Inflammatory macrophage (primary cell): ENCODE results near the gene CADM2.
A peak's percentile ranks its signal among the peaks of the same experiment; 100 is the strongest.

ENCODE experiments used
- DNase-seq, 2 donors: peaks; one replicate each; pipeline ENCODE4 v3.0.0-alpha.2; 2020 to 2022

Gene CADM2

GRCh38 chr3:84985795-84986194 lies 27.0 kb downstream of the CADM2 start:
- no peak for DNase-seq

- DNase-seq: no peak
These were observed 29.1 kb downstream of the CADM2 start for GRCh38 chr3:84987706-84988504.

GRCh38 chr3:84989102-84989501 lies 30.3 kb downstream of the CADM2 start:
- no peak for DNase-seq

- DNase-seq: no peak
These were observed 32.7 kb downstream of the CADM2 start for GRCh38 chr3:84991422-84991900.

GRCh38 chr3:84993956-84994355 lies 35.2 kb downstream of the CADM2 start:
- DNase-seq: no peak

- DNase-seq: no peak
These were observed 39.8 kb downstream of the CADM2 start for GRCh38 chr3:84998545-84998944.

- no peak for DNase-seq
These were observed 44.7 kb downstream of the CADM2 start for GRCh38 chr3:85003479-85003878.

- DNase-seq: no peak
These were observed 45.4 kb downstream of the CADM2 start for GRCh38 chr3:85004147-85004546.

GRCh38 chr3:85005946-85006345 lies 47.2 kb downstream of the CADM2 start:
- DNase-seq: no peak

GRCh38 chr3:85007195-85008094 lies 48.7 kb downstream of the CADM2 start:
- peak in 1 of 2 donors; percentile 46 for DNase-seq

- no peak for DNase-seq
These were observed 62.0 kb downstream of the CADM2 start for GRCh38 chr3:85020828-85021227.

GRCh38 chr3:85030052-85030451 lies 71.3 kb downstream of the CADM2 start:
- no peak for DNase-seq

GRCh38 chr3:85037203-85037602 lies 78.4 kb downstream of the CADM2 start:
- DNase-seq: no peak

GRCh38 chr3:85041001-85041400 lies 82.2 kb downstream of the CADM2 start:
- DNase-seq: no peak

GRCh38 chr3:85041562-85042055 lies 82.8 kb downstream of the CADM2 start:
- no peak for DNase-seq

- DNase-seq: no peak
These were observed 92.0 kb downstream of the CADM2 start for GRCh38 chr3:85050821-85051220.

- DNase-seq: no peak
These were observed 93.0 kb downstream of the CADM2 start for GRCh38 chr3:85051786-85052185.

GRCh38 chr3:85053626-85054025 lies 94.8 kb downstream of the CADM2 start:
- DNase-seq: no peak

- no peak for DNase-seq
These were observed 95.8 kb downstream of the CADM2 start for GRCh38 chr3:85054579-85054978.

GRCh38 chr3:85068911-85069310 lies 110.1 kb downstream of the CADM2 start:
- DNase-seq: no peak

GRCh38 chr3:85074003-85074402 lies 115.2 kb downstream of the CADM2 start:
- DNase-seq: no peak

- DNase-seq: no peak
These were observed 116.9 kb downstream of the CADM2 start for GRCh38 chr3:85075663-85076062.

- DNase-seq: no peak
These were observed 118.2 kb downstream of the CADM2 start for GRCh38 chr3:85077018-85077417.
